H9 (cell line): Measurements from ENCODE around the gene ZNF541. TPM values are rescaled to one million over a fixed set of nuclear protein-coding genes. Genes with fewer than 3 reads are reported as not detected.

Experiments used
- DNase-seq: peaks from one replicate; pipeline ENCODE4 v3.0.0-alpha.2; 2017
- H2AFZ ChIP-seq: one replicate; pipeline ENCODE4 v1.6.1; 2013; ENCODE audit warnings: mild to moderate bottlenecking, low read length, control low read depth, moderate library complexity
- H2AK5ac ChIP-seq: 2 replicates; pipeline ENCODE4 v1.6.1; 2013; ENCODE audit warnings: low read length, control low read depth, mixed read lengths; ENCODE audit not compliant: insufficient read length
- H2BK120ac ChIP-seq: one replicate; pipeline ENCODE4 v1.6.1; 2013; ENCODE audit warnings: low read depth, mild to moderate bottlenecking, low read length, control low read depth, inconsistent platforms; ENCODE audit not compliant: poor library complexity, severe bottlenecking
- H2BK12ac ChIP-seq: 2 replicates; pipeline ENCODE4 v1.6.1; 2013; ENCODE audit warnings: low read length, control low read depth, mixed read lengths, low read depth; ENCODE audit not compliant: insufficient read length
- H2BK15ac ChIP-seq: 2 replicates; pipeline ENCODE4 v1.6.1; 2013; ENCODE audit warnings: low read depth, low read length, control low read depth
- H2BK20ac ChIP-seq: one replicate; pipeline ENCODE4 v1.6.1; 2013; ENCODE audit warnings: low read depth, mild to moderate bottlenecking, low read length, control low read depth, inconsistent platforms; ENCODE audit not compliant: poor library complexity, severe bottlenecking
- H2BK5ac ChIP-seq: 2 replicates; pipeline ENCODE4 v1.6.1; 2013; ENCODE audit warnings: low read length, control low read depth, mixed read lengths; ENCODE audit not compliant: insufficient read length
- H3K14ac ChIP-seq: 2 replicates; pipeline ENCODE4 v1.6.1; 2013; ENCODE audit warnings: low read length, control low read depth; ENCODE audit not compliant: insufficient read depth
- H3K18ac ChIP-seq: 2 replicates; pipeline ENCODE4 v1.6.1; 2013; ENCODE audit warnings: low read depth, mild to moderate bottlenecking, mixed read lengths, low read length, control low read depth; ENCODE audit not compliant: insufficient read length
- H3K23ac ChIP-seq: 2 replicates; pipeline ENCODE4 v1.6.1; 2013; ENCODE audit warnings: low read length, control low read depth, mixed read lengths, low read depth; ENCODE audit not compliant: insufficient read length
- H3K23me2 ChIP-seq: 2 replicates; pipeline ENCODE4 v1.6.1; 2013; ENCODE audit warnings: low read depth, mild to moderate bottlenecking, mixed read lengths, low read length, control low read depth; ENCODE audit not compliant: insufficient read length, poor library complexity, severe bottlenecking
- H3K27ac ChIP-seq: 2 replicates; pipeline ENCODE4 v1.5.1; 2013; ENCODE audit warnings: low read length, control low read depth, mixed read lengths, low read depth; ENCODE audit not compliant: insufficient read length
- H3K27me3 ChIP-seq: 2 replicates; pipeline ENCODE4 v1.6.1; 2013; ENCODE audit warnings: low read length, control low read depth, inconsistent platforms; ENCODE audit not compliant: insufficient read depth
- H3K4ac ChIP-seq: 2 replicates; pipeline ENCODE4 v1.6.1; 2013; ENCODE audit warnings: low read depth, mild to moderate bottlenecking, control low read depth, inconsistent platforms, low read length, moderate library complexity
- H3K4me1 ChIP-seq: 2 replicates; pipeline ENCODE4 v1.6.1; 2013; ENCODE audit warnings: low read length, control low read depth, inconsistent platforms; ENCODE audit not compliant: insufficient read depth
- H3K4me2 ChIP-seq: 2 replicates; pipeline ENCODE4 v1.6.1; 2013; ENCODE audit warnings: low read length, control low read depth, mixed read lengths; ENCODE audit not compliant: insufficient read length, insufficient read depth
- H3K56ac ChIP-seq: 2 replicates; pipeline ENCODE4 v1.6.1; 2013; ENCODE audit warnings: low read depth, mild to moderate bottlenecking, mixed read lengths, low read length, control low read depth; ENCODE audit not compliant: insufficient read length
- H3K79me1 ChIP-seq: 2 replicates; pipeline ENCODE4 v1.6.1; 2013; ENCODE audit warnings: low read depth, mild to moderate bottlenecking, moderate library complexity, low read length, control low read depth, inconsistent platforms; ENCODE audit not compliant: insufficient read depth, poor library complexity, severe bottlenecking
- H3K79me2 ChIP-seq: 2 replicates; pipeline ENCODE4 v1.6.1; 2013; ENCODE audit warnings: low read length, control low read depth, inconsistent platforms; ENCODE audit not compliant: insufficient read depth
- H3K9ac ChIP-seq: 2 replicates; pipeline ENCODE4 v1.6.1; 2013; ENCODE audit warnings: low read length, control low read depth, mixed read lengths; ENCODE audit not compliant: insufficient read length; ENCODE audit errors: extremely low read depth
- H3K9me3 ChIP-seq: one replicate; pipeline ENCODE4 v1.6.1; 2013; ENCODE audit warnings: low read depth, low read length, inconsistent platforms; ENCODE audit not compliant: control insufficient read depth
- H3T11ph ChIP-seq: one replicate; pipeline ENCODE4 v1.6.1; 2013; ENCODE audit warnings: mild to moderate bottlenecking, low read length, control low read depth, inconsistent platforms
- H4K20me1 ChIP-seq: one replicate; pipeline ENCODE4 v1.6.1; 2013; ENCODE audit not compliant: control insufficient read depth, insufficient read length, insufficient read depth
- H4K5ac ChIP-seq: 2 replicates; pipeline ENCODE4 v1.6.1; 2013; ENCODE audit warnings: low read depth, mild to moderate bottlenecking, mixed read lengths, low read length, control low read depth; ENCODE audit not compliant: insufficient read length
- H4K8ac ChIP-seq: replicated peaks from 2 replicates; pipeline ENCODE4 v1.6.1; 2013; ENCODE audit warnings: low read length, control low read depth, mixed read lengths, low read depth; ENCODE audit not compliant: insufficient read length
- H4K91ac ChIP-seq: 2 replicates; pipeline ENCODE4 v1.6.1; 2013; ENCODE audit warnings: low read depth, mild to moderate bottlenecking, moderate library complexity, mixed read lengths, low read length, control low read depth; ENCODE audit not compliant: insufficient read length
- H3K27ac Mint-ChIP-seq, 3 experiments: 2 replicates in 2 of 3; 3 replicates in 1 of 3; pipeline ENCODE4 v1.8.0; 2020 to 2021; ENCODE audit warnings: mixed read lengths in 3 of 3, mild to moderate bottlenecking in 1 of 3, moderate library complexity in 1 of 3
- H3K27me3 Mint-ChIP-seq: 2 replicates; pipeline ENCODE4 v1.8.0; 2021; ENCODE audit warnings: low read depth, mild to moderate bottlenecking, moderate library complexity, mixed read lengths
- H3K36me3 Mint-ChIP-seq, 3 experiments: 2 replicates in 2 of 3; 3 replicates in 1 of 3; pipeline ENCODE4 v1.8.0; 2020 to 2021; ENCODE audit warnings: low read depth in 3 of 3, mixed read lengths in 3 of 3; ENCODE audit not compliant: insufficient read depth in 1 of 3
- H3K4me1 Mint-ChIP-seq, 2 experiments: 2 replicates each; pipeline ENCODE4 v1.8.0; 2020; ENCODE audit warnings: mixed read lengths in 2 of 2
- H3K4me3 Mint-ChIP-seq, 2 experiments: 2 replicates in 1 of 2; 3 replicates in 1 of 2; pipeline ENCODE4 v1.8.0; 2020 to 2021; ENCODE audit warnings: mild to moderate bottlenecking in 2 of 2, mixed read lengths in 2 of 2, moderate library complexity in 1 of 2
- H3K9me3 Mint-ChIP-seq, 2 experiments: 2 replicates in 1 of 2; 3 replicates in 1 of 2; pipeline ENCODE4 v1.8.0; 2020; ENCODE audit warnings: mild to moderate bottlenecking in 2 of 2, mixed read lengths in 2 of 2, moderate library complexity in 1 of 2
- CTCF ChIP-seq: fragments of 200-600 bp; sonication (generic); conservative IDR thresholded peaks from 3 replicates; pipeline ENCODE4 v1.8.0; 2021; ENCODE audit warnings: antibody characterized with exemption, mild to moderate bottlenecking
- WGBS: extraction: QIAGEN DNeasy Blood & Tissue Kit; methylation state at CpG from one replicate; pipeline ENCODE4 v1.1.7; 2013; ENCODE audit warnings: missing lambda C conversion rate, low lambda C conversion rate, mixed read lengths; ENCODE audit not compliant: insufficient read length; ENCODE audit errors: extremely low coverage; 5-methylcytosine and 5-hydroxymethylcytosine counted together
- total RNA-seq: library from RNA; stranded (reverse); gene quantifications from 2 replicates; pipeline ENCODE4 v1.2.1, GENCODE V29; 2021

Gene ZNF541
- total RNA-seq, 1 experiment from 2014 or later: not detected

- no peak for DNase-seq
Measured at GRCh38 chr19:47534628-47535027, 38.3 kb downstream of the ZNF541 start.

More at GRCh38 chr19:47534628-47535027, 38.3 kb downstream of the ZNF541 start:
- Histone ChIP-seq H2AK5ac (no peak overlapping the region), H3K23ac (no peak overlapping the region), H3K9me3 (no peaks in the 10 kb centered on the region), H4K20me1 (no peaks in the 10 kb centered on the region), H3K18ac (no peak overlapping the region), H2AFZ (no peak overlapping the region), H3K56ac (no peak overlapping the region), H4K8ac (no peak overlapping the region), H3K4me1 (no peaks in the 10 kb centered on the region), H3T11ph (no peak overlapping the region), H2BK120ac (no peak overlapping the region), H3K79me2 (no peaks in the 10 kb centered on the region), H3K27ac (no peak overlapping the region), H4K91ac (no peak overlapping the region), H3K14ac (no peak overlapping the region), H3K23me2 (no peaks in the 10 kb centered on the region), H3K9ac (no peak overlapping the region), H2BK5ac (no peak overlapping the region), H2BK20ac (no peak overlapping the region), H2BK12ac (no peak overlapping the region), H3K79me1 (no peaks in the 10 kb centered on the region), H4K5ac (no peak overlapping the region), H3K27me3 (no peaks in the 10 kb centered on the region), H3K4ac (no peak overlapping the region), H3K4me2 (no peak overlapping the region), H2BK15ac (no peak overlapping the region)
- no CpG with 5 or more reads among the region's 1 CpG for WGBS
- no peak for TF ChIP-seq CTCF
- peaks cover 6 to 8% of the 10 kb centered on the region in 2 experiments for H3K9me3 Mint-ChIP-seq
- H3K4me3 Mint-ChIP-seq: no peak overlapping the region
- no peaks in the 10 kb centered on the region; a peak in 3 of 7 replicates for H3K36me3 Mint-ChIP-seq
- H3K4me1 Mint-ChIP-seq: no peaks in the 10 kb centered on the region
- no peak overlapping the region for H3K27ac Mint-ChIP-seq
- H3K27me3 Mint-ChIP-seq: peaks cover 10% of the 10 kb centered on the region
